SK-N-SH treated with all-trans-retinoic acid at 6 μM for 48 hours (cell line): Measurements from ENCODE around the gene PTRH2.
A peak's percentile ranks its signal among the peaks of the same experiment; 100 is the strongest.

ENCODE experiments used
- ATAC-seq: fragments of 200-7000 bp; cut with Tn5 transposase; 3 replicates; pipeline ENCODE4 v1.9.1; 2020; ENCODE audit warnings: mild to moderate bottlenecking, moderate library complexity
- ARNTL ChIP-seq: fragments of 450-650 bp; formaldehyde crosslinking; IDR thresholded peaks from 2 replicates; pipeline ENCODE4 v1.5.0; 2020; ENCODE audit warnings: low read depth, mild to moderate bottlenecking, moderate library complexity, borderline replicate concordance
- BACH2 ChIP-seq: fragments of 250-450 bp; sonication (Bioruptor Pico); IDR thresholded peaks from 2 replicates; pipeline ENCODE4 v1.9.0; 2021; ENCODE audit warnings: mild to moderate bottlenecking, borderline replicate concordance
- CSDC2 ChIP-seq: fragments of 250-450 bp; sonication (Bioruptor Pico); IDR thresholded peaks from 2 replicates; pipeline ENCODE4 v1.5.0; 2020; ENCODE audit warnings: mild to moderate bottlenecking, moderate library complexity
- ESRRG ChIP-seq: fragments of 250-450 bp; sonication (Bioruptor Pico); IDR thresholded peaks from 2 replicates; pipeline ENCODE4 v1.6.1; 2021; ENCODE audit warnings: mild to moderate bottlenecking
- GLIS3 ChIP-seq: fragments of 250-450 bp; sonication (Bioruptor Pico); IDR thresholded peaks from 2 replicates; pipeline ENCODE4 v1.5.0; 2020; ENCODE audit warnings: mild to moderate bottlenecking, moderate library complexity
- ISL1 ChIP-seq: fragments of 250-450 bp; sonication (Bioruptor Pico); IDR thresholded peaks from 2 replicates; pipeline ENCODE4 v2.1.2; 2022; ENCODE audit warnings: mild to moderate bottlenecking, moderate library complexity
- OSR1 ChIP-seq: fragments of 250-450 bp; sonication (Bioruptor Pico); IDR thresholded peaks from 2 replicates; pipeline ENCODE4 v1.8.0; 2022; ENCODE audit warnings: moderate library complexity, mild to moderate bottlenecking, inconsistent platforms
- PPARA ChIP-seq: fragments of 250-450 bp; sonication (Bioruptor Pico); IDR thresholded peaks from 2 replicates; pipeline ENCODE4 v1.5.0; 2020; ENCODE audit warnings: mild to moderate bottlenecking, borderline replicate concordance
- RARB ChIP-seq: fragments of 250-450 bp; sonication (Bioruptor Pico); IDR thresholded peaks from 2 replicates; pipeline ENCODE4 v1.8.0; 2021; ENCODE audit warnings: mild to moderate bottlenecking, moderate library complexity
- SNAI2 ChIP-seq: fragments of 250-450 bp; sonication (Bioruptor Pico); IDR thresholded peaks from 2 replicates; pipeline ENCODE4 v1.5.0; 2020; ENCODE audit warnings: mild to moderate bottlenecking, moderate library complexity
- TCF4 ChIP-seq: fragments of 250-450 bp; sonication (Bioruptor Pico); IDR thresholded peaks from 2 replicates; pipeline ENCODE4 v1.8.0; 2021; ENCODE audit warnings: mild to moderate bottlenecking, moderate library complexity, borderline replicate concordance
- TOX ChIP-seq: fragments of 250-450 bp; sonication (Bioruptor Pico); IDR thresholded peaks from 2 replicates; pipeline ENCODE4 v1.8.0; 2021; ENCODE audit warnings: mild to moderate bottlenecking, moderate library complexity, borderline replicate concordance
- ZFP3 ChIP-seq: fragments of 250-450 bp; sonication (Bioruptor Pico); IDR thresholded peaks from 2 replicates; pipeline ENCODE4 v1.5.0; 2020; ENCODE audit warnings: mild to moderate bottlenecking, moderate library complexity
- ZFP30 ChIP-seq: fragments of 450-650 bp; formaldehyde crosslinking; IDR thresholded peaks from 2 replicates; pipeline ENCODE4 v1.5.0; 2022; ENCODE audit warnings: mild to moderate bottlenecking, moderate library complexity
- ZNF565 ChIP-seq: fragments of 450-650 bp; formaldehyde crosslinking; conservative IDR thresholded peaks from 2 replicates; pipeline ENCODE4 v1.5.0; 2020; ENCODE audit warnings: low read depth, mild to moderate bottlenecking, moderate library complexity
- ZNF70 ChIP-seq: fragments of 450-650 bp; formaldehyde crosslinking; IDR thresholded peaks from 2 replicates; pipeline ENCODE4 v1.5.0; 2020; ENCODE audit warnings: mild to moderate bottlenecking, moderate library complexity
- ZNF8 ChIP-seq: fragments of 450-650 bp; formaldehyde crosslinking; IDR thresholded peaks from 2 replicates; pipeline ENCODE4 v1.5.0; 2020; ENCODE audit warnings: mild to moderate bottlenecking, moderate library complexity
- TF ChIP-seq, protein P1 (sequence below): fragments of 250-450 bp; sonication (Bioruptor Pico); IDR thresholded peaks from 2 replicates; pipeline ENCODE4 v1.5.0; 2020; ENCODE audit warnings: mild to moderate bottlenecking, moderate library complexity
- TF ChIP-seq, protein P2 (sequence below): fragments of 250-450 bp; sonication (Bioruptor Pico); IDR thresholded peaks from 2 replicates; pipeline ENCODE4 v1.8.0; 2021; ENCODE audit warnings: low read depth, mild to moderate bottlenecking, moderate library complexity, borderline replicate concordance
- TF ChIP-seq, protein P3 (sequence below): fragments of 250-450 bp; sonication (Bioruptor Pico); IDR thresholded peaks from 2 replicates; pipeline ENCODE4 v1.8.0; 2020; ENCODE audit warnings: mild to moderate bottlenecking, moderate library complexity, borderline replicate concordance
- TF ChIP-seq, protein P4 (sequence below): fragments of 250-450 bp; sonication (Bioruptor Pico); IDR thresholded peaks from 2 replicates; pipeline ENCODE4 v1.5.1; 2020; ENCODE audit warnings: low read depth, mild to moderate bottlenecking, moderate library complexity
- TF ChIP-seq, protein P5 (sequence below): fragments of 250-450 bp; sonication (Bioruptor Pico); IDR thresholded peaks from 2 replicates; pipeline ENCODE4 v1.5.1; 2021; ENCODE audit warnings: mild to moderate bottlenecking, moderate library complexity

PTRH2 gene

DNA sequence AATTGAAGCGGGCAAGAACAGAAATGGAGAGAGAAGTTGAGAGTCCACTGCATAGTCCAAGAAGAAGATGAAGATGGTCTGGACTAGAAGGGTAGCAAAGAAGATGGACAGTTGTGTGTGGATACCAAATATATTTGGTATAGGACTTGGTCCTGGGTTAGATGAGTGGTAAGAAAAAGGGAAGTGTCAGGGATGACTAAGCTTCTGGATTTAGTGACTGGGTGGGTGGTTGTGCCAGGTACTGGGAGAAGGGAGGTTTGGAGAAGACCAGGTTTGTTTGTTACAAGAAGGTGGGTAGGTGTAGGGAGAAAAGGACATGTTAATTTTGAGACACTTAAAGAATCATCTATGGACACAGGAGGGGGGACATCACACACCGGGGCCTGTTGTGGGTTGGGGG, 5.6 kb upstream of the PTRH2 start:
- TF ChIP-seq, protein P1, sequence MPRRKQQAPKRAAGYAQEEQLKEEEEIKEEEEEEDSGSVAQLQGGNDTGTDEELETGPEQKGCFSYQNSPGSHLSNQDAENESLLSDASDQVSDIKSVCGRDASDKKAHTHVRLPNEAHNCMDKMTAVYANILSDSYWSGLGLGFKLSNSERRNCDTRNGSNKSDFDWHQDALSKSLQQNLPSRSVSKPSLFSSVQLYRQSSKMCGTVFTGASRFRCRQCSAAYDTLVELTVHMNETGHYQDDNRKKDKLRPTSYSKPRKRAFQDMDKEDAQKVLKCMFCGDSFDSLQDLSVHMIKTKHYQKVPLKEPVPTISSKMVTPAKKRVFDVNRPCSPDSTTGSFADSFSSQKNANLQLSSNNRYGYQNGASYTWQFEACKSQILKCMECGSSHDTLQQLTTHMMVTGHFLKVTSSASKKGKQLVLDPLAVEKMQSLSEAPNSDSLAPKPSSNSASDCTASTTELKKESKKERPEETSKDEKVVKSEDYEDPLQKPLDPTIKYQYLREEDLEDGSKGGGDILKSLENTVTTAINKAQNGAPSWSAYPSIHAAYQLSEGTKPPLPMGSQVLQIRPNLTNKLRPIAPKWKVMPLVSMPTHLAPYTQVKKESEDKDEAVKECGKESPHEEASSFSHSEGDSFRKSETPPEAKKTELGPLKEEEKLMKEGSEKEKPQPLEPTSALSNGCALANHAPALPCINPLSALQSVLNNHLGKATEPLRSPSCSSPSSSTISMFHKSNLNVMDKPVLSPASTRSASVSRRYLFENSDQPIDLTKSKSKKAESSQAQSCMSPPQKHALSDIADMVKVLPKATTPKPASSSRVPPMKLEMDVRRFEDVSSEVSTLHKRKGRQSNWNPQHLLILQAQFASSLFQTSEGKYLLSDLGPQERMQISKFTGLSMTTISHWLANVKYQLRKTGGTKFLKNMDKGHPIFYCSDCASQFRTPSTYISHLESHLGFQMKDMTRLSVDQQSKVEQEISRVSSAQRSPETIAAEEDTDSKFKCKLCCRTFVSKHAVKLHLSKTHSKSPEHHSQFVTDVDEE: no peak
- no peak for TF ChIP-seq ARNTL
- TF ChIP-seq GLIS3: no peak
- TF ChIP-seq, protein P2, sequence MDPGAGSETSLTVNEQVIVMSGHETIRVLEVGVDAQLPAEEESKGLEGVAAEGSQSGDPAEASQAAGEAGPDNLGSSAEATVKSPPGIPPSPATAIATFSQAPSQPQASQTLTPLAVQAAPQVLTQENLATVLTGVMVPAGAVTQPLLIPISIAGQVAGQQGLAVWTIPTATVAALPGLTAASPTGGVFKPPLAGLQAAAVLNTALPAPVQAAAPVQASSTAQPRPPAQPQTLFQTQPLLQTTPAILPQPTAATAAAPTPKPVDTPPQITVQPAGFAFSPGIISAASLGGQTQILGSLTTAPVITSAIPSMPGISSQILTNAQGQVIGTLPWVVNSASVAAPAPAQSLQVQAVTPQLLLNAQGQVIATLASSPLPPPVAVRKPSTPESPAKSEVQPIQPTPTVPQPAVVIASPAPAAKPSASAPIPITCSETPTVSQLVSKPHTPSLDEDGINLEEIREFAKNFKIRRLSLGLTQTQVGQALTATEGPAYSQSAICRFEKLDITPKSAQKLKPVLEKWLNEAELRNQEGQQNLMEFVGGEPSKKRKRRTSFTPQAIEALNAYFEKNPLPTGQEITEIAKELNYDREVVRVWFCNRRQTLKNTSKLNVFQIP (CRISPR knock-in tag): no peak
- TF ChIP-seq ZNF70: no peak
- ATAC-seq: no peak

DNA sequence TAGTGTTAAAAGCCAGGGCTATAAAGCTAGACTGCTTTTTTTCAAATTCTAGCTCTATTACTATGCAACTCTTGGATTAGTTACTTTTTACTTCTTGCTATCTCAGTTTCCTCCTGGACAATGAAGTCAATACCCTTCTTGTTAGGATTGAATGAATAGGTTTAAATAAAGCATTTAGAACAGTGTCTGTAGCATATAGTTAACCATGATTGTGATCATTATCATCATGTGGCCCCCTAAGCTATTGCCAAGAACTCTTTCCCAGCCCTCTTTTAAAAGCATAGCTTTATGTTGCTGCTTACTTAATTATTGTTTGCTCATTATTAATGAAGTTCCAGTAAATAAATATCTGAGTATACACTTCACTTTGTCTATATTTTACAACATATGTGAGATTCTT, 4.7 kb upstream of the PTRH2 start:
- no peak for TF ChIP-seq BACH2
- no peak for TF ChIP-seq RARB (CRISPR knock-in tag)
- no peak for TF ChIP-seq ISL1
- no peak for TF ChIP-seq ZNF8 (CRISPR knock-in tag)
- no peak for TF ChIP-seq ZFP30 (CRISPR knock-in tag)
- TF ChIP-seq ESRRG (CRISPR knock-in tag): no peak
- no peak for TF ChIP-seq TOX
- no peak for TF ChIP-seq PPARA (CRISPR knock-in tag)
- TF ChIP-seq GLIS3: no peak
- TF ChIP-seq ZNF565: no peak
- TF ChIP-seq, protein P2 (CRISPR knock-in tag): no peak
- no peak for TF ChIP-seq ARNTL
- TF ChIP-seq, all 23 proteins: peak for 0

DNA sequence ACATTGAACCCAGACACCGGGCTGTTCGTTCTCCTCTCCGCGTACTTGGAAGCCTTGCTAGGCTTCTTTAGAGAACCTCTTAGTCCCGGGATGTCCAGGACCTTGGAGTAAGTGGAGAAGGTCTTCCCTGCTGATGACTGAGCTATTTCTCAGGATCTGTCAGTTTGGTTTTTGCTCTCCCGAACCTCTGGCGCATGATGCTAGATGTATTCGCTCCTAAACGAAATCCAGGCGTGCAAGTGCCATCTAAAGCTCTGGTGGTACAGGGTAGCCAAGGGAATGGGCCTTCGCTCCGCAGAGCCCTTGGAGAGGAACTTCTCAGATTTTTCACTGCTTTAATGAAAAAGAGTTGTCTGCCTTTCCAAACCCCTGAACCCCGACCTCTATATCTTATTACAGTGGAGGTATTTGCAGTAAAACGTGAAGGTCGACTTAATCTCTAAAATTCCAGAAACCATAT, 771 bp upstream of the PTRH2 start:
- TF ChIP-seq, protein P3, sequence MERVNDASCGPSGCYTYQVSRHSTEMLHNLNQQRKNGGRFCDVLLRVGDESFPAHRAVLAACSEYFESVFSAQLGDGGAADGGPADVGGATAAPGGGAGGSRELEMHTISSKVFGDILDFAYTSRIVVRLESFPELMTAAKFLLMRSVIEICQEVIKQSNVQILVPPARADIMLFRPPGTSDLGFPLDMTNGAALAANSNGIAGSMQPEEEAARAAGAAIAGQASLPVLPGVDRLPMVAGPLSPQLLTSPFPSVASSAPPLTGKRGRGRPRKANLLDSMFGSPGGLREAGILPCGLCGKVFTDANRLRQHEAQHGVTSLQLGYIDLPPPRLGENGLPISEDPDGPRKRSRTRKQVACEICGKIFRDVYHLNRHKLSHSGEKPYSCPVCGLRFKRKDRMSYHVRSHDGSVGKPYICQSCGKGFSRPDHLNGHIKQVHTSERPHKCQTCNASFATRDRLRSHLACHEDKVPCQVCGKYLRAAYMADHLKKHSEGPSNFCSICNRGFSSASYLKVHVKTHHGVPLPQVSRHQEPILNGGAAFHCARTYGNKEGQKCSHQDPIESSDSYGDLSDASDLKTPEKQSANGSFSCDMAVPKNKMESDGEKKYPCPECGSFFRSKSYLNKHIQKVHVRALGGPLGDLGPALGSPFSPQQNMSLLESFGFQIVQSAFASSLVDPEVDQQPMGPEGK (CRISPR knock-in tag): no peak
- TF ChIP-seq OSR1 (no peak), CSDC2 (CRISPR knock-in tag) (no peak), ESRRG (CRISPR knock-in tag) (no peak), TCF4 (CRISPR knock-in tag) (no peak), TOX (no peak), ZNF70 (no peak), ZNF8 (CRISPR knock-in tag) (no peak), PPARA (CRISPR knock-in tag) (no peak), ARNTL (no peak), ISL1 (no peak), RARB (CRISPR knock-in tag) (no peak), SNAI2 (CRISPR knock-in tag) (no peak), ZFP30 (CRISPR knock-in tag) (no peak), ZNF565 (no peak), ZFP3 (CRISPR knock-in tag) (no peak)
- TF ChIP-seq, protein P4, sequence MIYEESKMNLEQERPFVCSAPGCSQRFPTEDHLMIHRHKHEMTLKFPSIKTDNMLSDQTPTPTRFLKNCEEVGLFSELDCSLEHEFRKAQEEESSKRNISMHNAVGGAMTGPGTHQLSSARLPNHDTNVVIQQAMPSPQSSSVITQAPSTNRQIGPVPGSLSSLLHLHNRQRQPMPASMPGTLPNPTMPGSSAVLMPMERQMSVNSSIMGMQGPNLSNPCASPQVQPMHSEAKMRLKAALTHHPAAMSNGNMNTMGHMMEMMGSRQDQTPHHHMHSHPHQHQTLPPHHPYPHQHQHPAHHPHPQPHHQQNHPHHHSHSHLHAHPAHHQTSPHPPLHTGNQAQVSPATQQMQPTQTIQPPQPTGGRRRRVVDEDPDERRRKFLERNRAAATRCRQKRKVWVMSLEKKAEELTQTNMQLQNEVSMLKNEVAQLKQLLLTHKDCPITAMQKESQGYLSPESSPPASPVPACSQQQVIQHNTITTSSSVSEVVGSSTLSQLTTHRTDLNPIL (CRISPR knock-in tag): no peak
- TF ChIP-seq, protein P5, sequence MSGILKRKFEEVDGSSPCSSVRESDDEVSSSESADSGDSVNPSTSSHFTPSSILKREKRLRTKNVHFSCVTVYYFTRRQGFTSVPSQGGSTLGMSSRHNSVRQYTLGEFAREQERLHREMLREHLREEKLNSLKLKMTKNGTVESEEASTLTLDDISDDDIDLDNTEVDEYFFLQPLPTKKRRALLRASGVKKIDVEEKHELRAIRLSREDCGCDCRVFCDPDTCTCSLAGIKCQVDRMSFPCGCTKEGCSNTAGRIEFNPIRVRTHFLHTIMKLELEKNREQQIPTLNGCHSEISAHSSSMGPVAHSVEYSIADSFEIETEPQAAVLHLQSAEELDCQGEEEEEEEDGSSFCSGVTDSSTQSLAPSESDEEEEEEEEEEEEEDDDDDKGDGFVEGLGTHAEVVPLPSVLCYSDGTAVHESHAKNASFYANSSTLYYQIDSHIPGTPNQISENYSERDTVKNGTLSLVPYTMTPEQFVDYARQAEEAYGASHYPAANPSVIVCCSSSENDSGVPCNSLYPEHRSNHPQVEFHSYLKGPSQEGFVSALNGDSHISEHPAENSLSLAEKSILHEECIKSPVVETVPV (CRISPR knock-in tag): no peak
- TF ChIP-seq, protein P1: no peak
- TF ChIP-seq, protein P2 (CRISPR knock-in tag): no peak
- ATAC-seq: peak; percentile 24

More for the DNA sequence above, 4.7 kb upstream of the PTRH2 start:
- no peak for ATAC-seq
